Measurements from ENCODE around the gene SBNO2. TPM values are rescaled to one million over a fixed set of nuclear protein-coding genes. Genes with fewer than 3 reads are reported as not detected.

Gene SBNO2
- total and polyA plus RNA-seq, 9 of the 15 experiments (the other 6 are each of a cell fraction or from before 2014, with no cell fraction given), result 0.01 to 46.2 (median 6.7) TPM

DNA sequence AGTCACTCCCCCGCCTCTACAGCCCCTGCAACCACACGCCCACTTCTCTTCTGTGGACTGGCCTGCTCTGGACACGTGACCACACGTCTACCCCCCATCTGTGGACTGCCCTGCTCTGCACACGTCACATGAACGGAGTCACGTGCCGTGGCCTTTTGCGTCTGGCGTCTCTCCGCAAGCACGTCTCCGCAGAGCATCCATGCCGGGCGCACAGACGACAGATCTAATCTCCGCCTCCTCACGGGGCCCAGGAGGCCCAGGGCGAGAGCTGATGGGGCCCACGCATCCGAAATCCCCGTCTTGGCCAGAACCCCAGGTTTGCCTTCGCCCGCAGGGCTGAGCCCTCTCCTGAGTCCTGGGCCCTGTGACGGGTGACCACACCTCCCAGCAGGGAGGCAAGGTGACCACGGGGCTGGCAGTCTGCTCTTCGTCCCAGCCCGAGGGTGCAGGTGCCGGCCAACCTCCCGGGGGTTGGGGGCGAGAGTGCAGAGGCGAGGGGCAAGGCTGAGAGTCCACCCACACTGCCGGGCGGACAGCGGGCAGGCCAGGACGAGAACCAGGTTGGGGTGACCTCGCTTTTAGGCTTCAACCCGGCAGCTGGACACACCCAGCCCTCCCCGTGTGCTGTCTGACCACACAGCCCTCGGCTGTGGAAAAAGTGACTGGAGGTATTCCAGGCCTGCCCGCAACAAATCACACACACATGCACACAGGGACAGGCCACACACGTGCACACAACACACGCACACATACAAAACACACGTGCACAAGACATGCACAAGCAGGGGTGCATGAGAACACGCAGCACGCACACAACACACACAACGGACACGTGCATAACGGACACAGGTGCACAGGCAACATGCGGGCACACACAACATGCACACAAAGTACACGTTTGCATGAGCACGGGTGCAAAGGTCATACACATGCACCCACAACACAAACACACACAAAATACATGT, 3.9 kb downstream of the SBNO2 start (continued):
- TF ChIP-seq STAT5A (IDR thresholded peaks at IDR 0.05; ENCODE audit: borderline replicate concordance, low read length), result no peak; the same call in 1 of the 2 replicates
- TF ChIP-seq SMARCA5 (IDR thresholded peaks at IDR 0.05), result no peak
- TF ChIP-seq, protein P1, sequence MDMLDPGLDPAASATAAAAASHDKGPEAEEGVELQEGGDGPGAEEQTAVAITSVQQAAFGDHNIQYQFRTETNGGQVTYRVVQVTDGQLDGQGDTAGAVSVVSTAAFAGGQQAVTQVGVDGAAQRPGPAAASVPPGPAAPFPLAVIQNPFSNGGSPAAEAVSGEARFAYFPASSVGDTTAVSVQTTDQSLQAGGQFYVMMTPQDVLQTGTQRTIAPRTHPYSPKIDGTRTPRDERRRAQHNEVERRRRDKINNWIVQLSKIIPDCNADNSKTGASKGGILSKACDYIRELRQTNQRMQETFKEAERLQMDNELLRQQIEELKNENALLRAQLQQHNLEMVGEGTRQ (CRISPR knock-in tag; IDR thresholded peaks at IDR 0.05), result peak; percentile 95
- TF ChIP-seq EP300 (IDR thresholded peaks at IDR 0.05; ENCODE audit: low read length), result no peak
- TF ChIP-seq L3MBTL2 (IDR thresholded peaks at IDR 0.05), result peak; percentile 46
- TF ChIP-seq POLR3A (IDR thresholded peaks at IDR 0.05; ENCODE audit: borderline replicate concordance, extremely low read depth, insufficient read depth, insufficient read length), result no peak
- no peak for TF ChIP-seq SLC30A9 (CRISPR knock-in tag; IDR thresholded peaks at IDR 0.05)
- TF ChIP-seq, protein P2, sequence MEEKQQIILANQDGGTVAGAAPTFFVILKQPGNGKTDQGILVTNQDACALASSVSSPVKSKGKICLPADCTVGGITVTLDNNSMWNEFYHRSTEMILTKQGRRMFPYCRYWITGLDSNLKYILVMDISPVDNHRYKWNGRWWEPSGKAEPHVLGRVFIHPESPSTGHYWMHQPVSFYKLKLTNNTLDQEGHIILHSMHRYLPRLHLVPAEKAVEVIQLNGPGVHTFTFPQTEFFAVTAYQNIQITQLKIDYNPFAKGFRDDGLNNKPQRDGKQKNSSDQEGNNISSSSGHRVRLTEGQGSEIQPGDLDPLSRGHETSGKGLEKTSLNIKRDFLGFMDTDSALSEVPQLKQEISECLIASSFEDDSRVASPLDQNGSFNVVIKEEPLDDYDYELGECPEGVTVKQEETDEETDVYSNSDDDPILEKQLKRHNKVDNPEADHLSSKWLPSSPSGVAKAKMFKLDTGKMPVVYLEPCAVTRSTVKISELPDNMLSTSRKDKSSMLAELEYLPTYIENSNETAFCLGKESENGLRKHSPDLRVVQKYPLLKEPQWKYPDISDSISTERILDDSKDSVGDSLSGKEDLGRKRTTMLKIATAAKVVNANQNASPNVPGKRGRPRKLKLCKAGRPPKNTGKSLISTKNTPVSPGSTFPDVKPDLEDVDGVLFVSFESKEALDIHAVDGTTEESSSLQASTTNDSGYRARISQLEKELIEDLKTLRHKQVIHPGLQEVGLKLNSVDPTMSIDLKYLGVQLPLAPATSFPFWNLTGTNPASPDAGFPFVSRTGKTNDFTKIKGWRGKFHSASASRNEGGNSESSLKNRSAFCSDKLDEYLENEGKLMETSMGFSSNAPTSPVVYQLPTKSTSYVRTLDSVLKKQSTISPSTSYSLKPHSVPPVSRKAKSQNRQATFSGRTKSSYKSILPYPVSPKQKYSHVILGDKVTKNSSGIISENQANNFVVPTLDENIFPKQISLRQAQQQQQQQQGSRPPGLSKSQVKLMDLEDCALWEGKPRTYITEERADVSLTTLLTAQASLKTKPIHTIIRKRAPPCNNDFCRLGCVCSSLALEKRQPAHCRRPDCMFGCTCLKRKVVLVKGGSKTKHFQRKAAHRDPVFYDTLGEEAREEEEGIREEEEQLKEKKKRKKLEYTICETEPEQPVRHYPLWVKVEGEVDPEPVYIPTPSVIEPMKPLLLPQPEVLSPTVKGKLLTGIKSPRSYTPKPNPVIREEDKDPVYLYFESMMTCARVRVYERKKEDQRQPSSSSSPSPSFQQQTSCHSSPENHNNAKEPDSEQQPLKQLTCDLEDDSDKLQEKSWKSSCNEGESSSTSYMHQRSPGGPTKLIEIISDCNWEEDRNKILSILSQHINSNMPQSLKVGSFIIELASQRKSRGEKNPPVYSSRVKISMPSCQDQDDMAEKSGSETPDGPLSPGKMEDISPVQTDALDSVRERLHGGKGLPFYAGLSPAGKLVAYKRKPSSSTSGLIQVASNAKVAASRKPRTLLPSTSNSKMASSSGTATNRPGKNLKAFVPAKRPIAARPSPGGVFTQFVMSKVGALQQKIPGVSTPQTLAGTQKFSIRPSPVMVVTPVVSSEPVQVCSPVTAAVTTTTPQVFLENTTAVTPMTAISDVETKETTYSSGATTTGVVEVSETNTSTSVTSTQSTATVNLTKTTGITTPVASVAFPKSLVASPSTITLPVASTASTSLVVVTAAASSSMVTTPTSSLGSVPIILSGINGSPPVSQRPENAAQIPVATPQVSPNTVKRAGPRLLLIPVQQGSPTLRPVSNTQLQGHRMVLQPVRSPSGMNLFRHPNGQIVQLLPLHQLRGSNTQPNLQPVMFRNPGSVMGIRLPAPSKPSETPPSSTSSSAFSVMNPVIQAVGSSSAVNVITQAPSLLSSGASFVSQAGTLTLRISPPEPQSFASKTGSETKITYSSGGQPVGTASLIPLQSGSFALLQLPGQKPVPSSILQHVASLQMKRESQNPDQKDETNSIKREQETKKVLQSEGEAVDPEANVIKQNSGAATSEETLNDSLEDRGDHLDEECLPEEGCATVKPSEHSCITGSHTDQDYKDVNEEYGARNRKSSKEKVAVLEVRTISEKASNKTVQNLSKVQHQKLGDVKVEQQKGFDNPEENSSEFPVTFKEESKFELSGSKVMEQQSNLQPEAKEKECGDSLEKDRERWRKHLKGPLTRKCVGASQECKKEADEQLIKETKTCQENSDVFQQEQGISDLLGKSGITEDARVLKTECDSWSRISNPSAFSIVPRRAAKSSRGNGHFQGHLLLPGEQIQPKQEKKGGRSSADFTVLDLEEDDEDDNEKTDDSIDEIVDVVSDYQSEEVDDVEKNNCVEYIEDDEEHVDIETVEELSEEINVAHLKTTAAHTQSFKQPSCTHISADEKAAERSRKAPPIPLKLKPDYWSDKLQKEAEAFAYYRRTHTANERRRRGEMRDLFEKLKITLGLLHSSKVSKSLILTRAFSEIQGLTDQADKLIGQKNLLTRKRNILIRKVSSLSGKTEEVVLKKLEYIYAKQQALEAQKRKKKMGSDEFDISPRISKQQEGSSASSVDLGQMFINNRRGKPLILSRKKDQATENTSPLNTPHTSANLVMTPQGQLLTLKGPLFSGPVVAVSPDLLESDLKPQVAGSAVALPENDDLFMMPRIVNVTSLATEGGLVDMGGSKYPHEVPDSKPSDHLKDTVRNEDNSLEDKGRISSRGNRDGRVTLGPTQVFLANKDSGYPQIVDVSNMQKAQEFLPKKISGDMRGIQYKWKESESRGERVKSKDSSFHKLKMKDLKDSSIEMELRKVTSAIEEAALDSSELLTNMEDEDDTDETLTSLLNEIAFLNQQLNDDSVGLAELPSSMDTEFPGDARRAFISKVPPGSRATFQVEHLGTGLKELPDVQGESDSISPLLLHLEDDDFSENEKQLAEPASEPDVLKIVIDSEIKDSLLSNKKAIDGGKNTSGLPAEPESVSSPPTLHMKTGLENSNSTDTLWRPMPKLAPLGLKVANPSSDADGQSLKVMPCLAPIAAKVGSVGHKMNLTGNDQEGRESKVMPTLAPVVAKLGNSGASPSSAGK (IDR thresholded peaks at IDR 0.05), result peak; percentile 47
- no peak for TF ChIP-seq RBM22 (IDR thresholded peaks at IDR 0.05; ENCODE audit: low read depth, low read length, poor library complexity, severe bottlenecking)
- TF ChIP-seq TAF1 (IDR thresholded peaks at IDR 0.05; ENCODE audit: control insufficient read depth, extremely low read depth, insufficient read depth, low read length, severe bottlenecking), result no peak
